DMS 273 (cell line): Measurements from ENCODE around the gene TUBB1.
"Not testable (repeated sequence)": the region's sequence is repeated elsewhere in the genome, so short reads cannot be mapped to it uniquely, and the experiment has no call there.

Source experiments
- DNase-seq: peaks from one replicate; lab custom pipeline; 2025; ENCODE audit not compliant: unreplicated experiment; lab: John Stamatoyannopoulos, UW

TUBB1 gene

GRCh38 chr20:59018817-59019216 lies 412 bp upstream of the TUBB1 start:
- no peak for DNase-seq

GRCh38 chr20:59020938-59021551 lies 1.8 kb downstream of the TUBB1 start:
- DNase-seq, result no peak

- DNase-seq, result no peak
Measured at GRCh38 chr20:59022754-59023153, 3.5 kb downstream of the TUBB1 start.

GRCh38 chr20:59023616-59024015 lies 4.4 kb downstream of the TUBB1 start:
- DNase-seq, result no peak

- DNase-seq, result no peak
Measured at GRCh38 chr20:59024111-59024530, 4.9 kb downstream of the TUBB1 start.

GRCh38 chr20:59025086-59025485 lies 5.9 kb downstream of the TUBB1 start:
- DNase-seq, result no peak

GRCh38 chr20:59025511-59025910 lies 6.3 kb downstream of the TUBB1 start:
- DNase-seq, result no peak

- no peak for DNase-seq
Measured at GRCh38 chr20:59026904-59027740, 7.9 kb downstream of the TUBB1 start.

- no peak for DNase-seq
Measured at GRCh38 chr20:59027741-59028320, 8.6 kb downstream of the TUBB1 start.

GRCh38 chr20:59028812-59029211 lies 9.6 kb downstream of the TUBB1 start:
- no peak for DNase-seq

- no peak for DNase-seq
Measured at GRCh38 chr20:59030911-59031563, 11.8 kb downstream of the TUBB1 start.

- DNase-seq, result peak; percentile 49
Measured at GRCh38 chr20:59031564-59032022, 12.4 kb downstream of the TUBB1 start.

GRCh38 chr20:59032023-59032712 lies 12.9 kb downstream of the TUBB1 start, which contains the start of gene ATP5F1E:
ATP5F1E (minus strand) TSS chr20:59032335; CDS start chr20:59032251, 84 bp downstream.
- DNase-seq, result peak; percentile 98

GRCh38 chr20:59032713-59033059 lies 13.5 kb downstream of the TUBB1 start:
- DNase-seq, result peak; percentile 91

- no peak for DNase-seq
Measured at GRCh38 chr20:59033093-59033492, 13.9 kb downstream of the TUBB1 start.

- no peak for DNase-seq
Measured at GRCh38 chr20:59033616-59034165, 14.5 kb downstream of the TUBB1 start.

- no peak for DNase-seq
Measured at GRCh38 chr20:59035381-59035780, 16.2 kb downstream of the TUBB1 start.

GRCh38 chr20:59037386-59037785 lies 18.2 kb downstream of the TUBB1 start:
- no peak for DNase-seq

GRCh38 chr20:59039233-59039632 lies 20.0 kb downstream of the TUBB1 start:
- DNase-seq, result no peak

- no peak for DNase-seq
Measured at GRCh38 chr20:59040667-59041066, 21.4 kb downstream of the TUBB1 start.

GRCh38 chr20:59041487-59041886 lies 22.3 kb downstream of the TUBB1 start:
- DNase-seq, result not testable (repeated sequence)
